ENCODE results near the gene THSD7A. TPM values are rescaled to one million over a fixed set of nuclear protein-coding genes. Genes with fewer than 3 reads are reported as not detected.

The THSD7A gene
- polyA plus RNA-seq, 1 donor from 2014 or later, result 18.5 TPM

GRCh38 chr7:11374629-11375028 lies 457.4 kb downstream of the THSD7A start:
- Histone ChIP-seq H3K9me2 (ENCODE audit: insufficient read depth, low read length) (no peaks in the 10 kb centered on the region), H3K79me2 (replicated peaks; ENCODE audit: insufficient read depth, low read length) (no peaks in the 10 kb centered on the region), H3K4me2 (ENCODE audit: low read length) (no peak overlapping the region), H3F3A (ENCODE audit: insufficient read depth, low read length, poor library complexity, severe bottlenecking) (no peaks in the 10 kb centered on the region), H4K20me1 (ENCODE audit: insufficient read depth) (no peaks in the 10 kb centered on the region), H2AFZ (ENCODE audit: low read depth, low read length) (no peak overlapping the region), H3K4me3 (ENCODE audit: low read length) (no peak overlapping the region), H3K9ac (ENCODE audit: low read length) (no peak overlapping the region), H3K36me3 (ENCODE audit: insufficient read depth, low read length) (peaks cover 4% of the 10 kb centered on the region), H3K9me3 (ENCODE audit: low read length) (no peaks in the 10 kb centered on the region), H3K27ac (ENCODE audit: low read length) (no peak overlapping the region), H3K27me3 (ENCODE audit: insufficient read depth, low read depth, low read length) (no peaks in the 10 kb centered on the region)
- TF ChIP-seq EP300 (conservative IDR thresholded peaks at IDR 0.05; ENCODE audit: poor library complexity, severe bottlenecking) (no peak), TAF1 (IDR thresholded peaks at IDR 0.05; ENCODE audit: low read depth) (no peak), SMC3 (conservative IDR thresholded peaks at IDR 0.05; ENCODE audit: poor library complexity) (no peak), EZH2 (IDR thresholded peaks at IDR 0.05; ENCODE audit: borderline replicate concordance, insufficient read depth, low read length, poor library complexity, severe bottlenecking) (no peak), MXI1 (conservative IDR thresholded peaks at IDR 0.05; ENCODE audit: poor library complexity, severe bottlenecking) (no peak), REST (IDR thresholded peaks at IDR 0.05; ENCODE audit: borderline replicate concordance) (no peak), POLR2AphosphoS5 (IDR thresholded peaks at IDR 0.05) (no peak), RAD21 (conservative IDR thresholded peaks at IDR 0.05) (no peak)
- TF ChIP-seq, protein P1, sequence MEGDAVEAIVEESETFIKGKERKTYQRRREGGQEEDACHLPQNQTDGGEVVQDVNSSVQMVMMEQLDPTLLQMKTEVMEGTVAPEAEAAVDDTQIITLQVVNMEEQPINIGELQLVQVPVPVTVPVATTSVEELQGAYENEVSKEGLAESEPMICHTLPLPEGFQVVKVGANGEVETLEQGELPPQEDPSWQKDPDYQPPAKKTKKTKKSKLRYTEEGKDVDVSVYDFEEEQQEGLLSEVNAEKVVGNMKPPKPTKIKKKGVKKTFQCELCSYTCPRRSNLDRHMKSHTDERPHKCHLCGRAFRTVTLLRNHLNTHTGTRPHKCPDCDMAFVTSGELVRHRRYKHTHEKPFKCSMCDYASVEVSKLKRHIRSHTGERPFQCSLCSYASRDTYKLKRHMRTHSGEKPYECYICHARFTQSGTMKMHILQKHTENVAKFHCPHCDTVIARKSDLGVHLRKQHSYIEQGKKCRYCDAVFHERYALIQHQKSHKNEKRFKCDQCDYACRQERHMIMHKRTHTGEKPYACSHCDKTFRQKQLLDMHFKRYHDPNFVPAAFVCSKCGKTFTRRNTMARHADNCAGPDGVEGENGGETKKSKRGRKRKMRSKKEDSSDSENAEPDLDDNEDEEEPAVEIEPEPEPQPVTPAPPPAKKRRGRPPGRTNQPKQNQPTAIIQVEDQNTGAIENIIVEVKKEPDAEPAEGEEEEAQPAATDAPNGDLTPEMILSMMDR (IDR thresholded peaks at IDR 0.05; ENCODE audit: poor library complexity, severe bottlenecking), result no peak

GRCh38 chr7:11373546-11374142 lies 458.4 kb downstream of the THSD7A start:
- Histone ChIP-seq H3K79me2 (replicated peaks; ENCODE audit: insufficient read depth, low read length) (no peaks in the 10 kb centered on the region), H3K9me3 (ENCODE audit: low read length) (no peaks in the 10 kb centered on the region), H3K4me3 (ENCODE audit: low read length) (no peak overlapping the region), H2AFZ (ENCODE audit: low read depth, low read length) (no peak overlapping the region), H3K4me2 (ENCODE audit: low read length) (no peak overlapping the region), H3F3A (ENCODE audit: insufficient read depth, low read length, poor library complexity, severe bottlenecking) (no peaks in the 10 kb centered on the region), H3K9ac (ENCODE audit: low read length) (no peak overlapping the region), H3K27me3 (ENCODE audit: insufficient read depth, low read depth, low read length) (no peaks in the 10 kb centered on the region), H3K36me3 (ENCODE audit: insufficient read depth, low read length) (peaks cover 4% of the 10 kb centered on the region), H4K20me1 (ENCODE audit: insufficient read depth) (no peaks in the 10 kb centered on the region), H3K27ac (ENCODE audit: low read length) (no peak overlapping the region), H3K9me2 (ENCODE audit: insufficient read depth, low read length) (no peaks in the 10 kb centered on the region)
- TF ChIP-seq RAD21 (conservative IDR thresholded peaks at IDR 0.05) (peak; percentile 68), POLR2AphosphoS5 (IDR thresholded peaks at IDR 0.05) (no peak), REST (IDR thresholded peaks at IDR 0.05; ENCODE audit: borderline replicate concordance) (no peak), EP300 (conservative IDR thresholded peaks at IDR 0.05; ENCODE audit: poor library complexity, severe bottlenecking) (no peak), SMC3 (conservative IDR thresholded peaks at IDR 0.05; ENCODE audit: poor library complexity) (peak; percentile 68), EZH2 (IDR thresholded peaks at IDR 0.05; ENCODE audit: borderline replicate concordance, insufficient read depth, low read length, poor library complexity, severe bottlenecking) (no peak)
- TF ChIP-seq, protein P1 (IDR thresholded peaks at IDR 0.05; ENCODE audit: poor library complexity, severe bottlenecking), result peak; percentile 70
